HepG2 (cell line): Measurements from ENCODE around the gene CDH23. TPM values are rescaled to one million over a fixed set of nuclear protein-coding genes. Genes with fewer than 3 reads are reported as not detected.

Source experiments
- ATAC-seq: fragments of 200-7000 bp; cut with Tn5 transposase; 3 replicates; pipeline ENCODE4 v1.9.1; 2020; ENCODE audit warnings: mild to moderate bottlenecking, moderate library complexity
- BruUV-seq: library from RNA; stranded (reverse); fragments of 400-500 nt; replicated peaks from 2 replicates; lab custom pipeline; 2021; lab: Mats Ljungman, UMichigan
- CTCF ChIA-PET: fragments of 300-600 bp; formaldehyde crosslinking; extraction: SDS; loops from one replicate; lab custom pipeline; 2021; ENCODE audit warnings: low total read pairs, inconsistent platforms, low intra/inter-chr PET ratio; lab: Yijun Ruan, JAX
- POLR2A ChIA-PET: fragments of 350-600 bp; sonication (Branson Sonifier 250); formaldehyde crosslinking; loops from one replicate; lab custom pipeline; 2020; ENCODE audit warnings: antibody characterized with exemption, inconsistent platforms; lab: Yijun Ruan, JAX
- DNase-seq: peaks from one replicate; pipeline ENCODE4 v3.0.0-alpha.2; 2015; ENCODE audit warnings: low spot score
- FAIRE-seq: peaks from 3 replicates; lab custom pipeline; 2011; peaks lifted over from hg19 to GRCh38; lab: Jason Lieb, UNC
- H2AFZ ChIP-seq: one replicate; pipeline ENCODE4 v1.6.1; 2011; ENCODE audit warnings: low read length, inconsistent platforms
- H3K27ac ChIP-seq: fragments of 300-600 bp; 3 replicates; pipeline ENCODE4 v1.8.0; 2011; ENCODE audit warnings: mixed run types, mild to moderate bottlenecking, mixed read lengths, low read length, inconsistent platforms; ENCODE audit not compliant: insufficient read depth; ENCODE audit errors: extremely low read length
- H3K27me3 ChIP-seq, 2 experiments: fragments of 200-600 bp in 1 of 2; 2 replicates in 1 of 2; 3 replicates in 1 of 2; pipeline versions ENCODE4 v1.6.0 to v1.8.0; 2011; ENCODE audit warnings: low read length in 2 of 2, mild to moderate bottlenecking in 2 of 2, moderate library complexity in 2 of 2, inconsistent platforms in 1 of 2; ENCODE audit not compliant: insufficient read depth in 2 of 2, control insufficient read depth in 1 of 2
- H3K36me3 ChIP-seq, 2 experiments: fragments of 200-600 bp in 1 of 2; replicated peaks in 1 of 2; 2 replicates in 1 of 2; 3 replicates in 1 of 2; pipeline versions ENCODE4 v1.5.1 to v1.8.0; 2011; ENCODE audit warnings: low read length in 2 of 2, inconsistent platforms in 1 of 2; ENCODE audit not compliant: insufficient read depth in 2 of 2, control insufficient read depth in 1 of 2
- H3K4me1 ChIP-seq: 2 replicates; pipeline ENCODE4 v1.5.1; 2012; ENCODE audit warnings: low read length, inconsistent platforms; ENCODE audit not compliant: insufficient read depth
- H3K4me2 ChIP-seq: 2 replicates; pipeline ENCODE4 v1.6.0; 2011; ENCODE audit warnings: low read depth, low read length, inconsistent platforms
- H3K4me3 ChIP-seq, 3 experiments: fragments of 200-600 bp in 1 of 3; sonication (generic), shearing (Covaris generic) in 1 of 3; replicated peaks in 1 of 3; 2 replicates each; pipeline ENCODE4 v1.5.1; 2011 to 2016; ENCODE audit warnings: low read length in 3 of 3, inconsistent platforms in 2 of 3, low read depth in 2 of 3, mild to moderate bottlenecking in 2 of 3, control low read depth in 1 of 3, mixed read lengths in 1 of 3; ENCODE audit not compliant: insufficient read depth in 1 of 3
- H3K79me2 ChIP-seq: one replicate; pipeline ENCODE4 v1.6.1; 2011; ENCODE audit warnings: low read length, inconsistent platforms; ENCODE audit not compliant: insufficient read depth
- H3K9ac ChIP-seq: 2 replicates; pipeline ENCODE4 v1.6.0; 2011; ENCODE audit warnings: mild to moderate bottlenecking, low read depth, low read length, inconsistent platforms; ENCODE audit not compliant: insufficient read depth
- H3K9me3 ChIP-seq: 2 replicates; pipeline ENCODE4 v1.5.1; 2012; ENCODE audit warnings: mild to moderate bottlenecking, low read length
- H4K20me1 ChIP-seq: 2 replicates; pipeline ENCODE4 v1.6.0; 2011; ENCODE audit warnings: inconsistent platforms, mild to moderate bottlenecking, low read length, moderate library complexity; ENCODE audit not compliant: insufficient read depth
- ATF7-NPFF ChIP-seq: sonication (generic); formaldehyde crosslinking; IDR thresholded peaks from 2 replicates; pipeline ENCODE4 v1.8.1; 2023; ENCODE audit warnings: mild to moderate bottlenecking, low read depth, missing genetic modification reagents, moderate library complexity
- NFIB ChIP-seq: sonication (generic); formaldehyde crosslinking; IDR thresholded peaks from 2 replicates; pipeline ENCODE4 v1.9.0; 2021; ENCODE audit warnings: missing genetic modification reagents, mild to moderate bottlenecking, borderline replicate concordance
- PAXIP1 ChIP-seq: sonication (generic); formaldehyde crosslinking; conservative IDR thresholded peaks from 2 replicates; pipeline ENCODE4 v1.4.0; 2020; ENCODE audit warnings: mild to moderate bottlenecking, missing genetic modification reagents, moderate library complexity
- SCMH1 ChIP-seq: sonication (generic); formaldehyde crosslinking; IDR thresholded peaks from 2 replicates; pipeline ENCODE4 v1.9.0; 2021; ENCODE audit warnings: missing genetic modification reagents, mild to moderate bottlenecking, borderline replicate concordance
- ZNF24 ChIP-seq: fragments of 450-650 bp; IDR thresholded peaks from 2 replicates; pipeline ENCODE4 v1.6.1; 2017; ENCODE audit warnings: antibody characterized with exemption, mild to moderate bottlenecking
- ZNF562 ChIP-seq: sonication (generic); formaldehyde crosslinking; IDR thresholded peaks from 2 replicates; pipeline ENCODE4 v1.8.0; 2022; ENCODE audit warnings: missing genetic modification reagents, borderline replicate concordance
- ZNF7 ChIP-seq: IDR thresholded peaks from 2 replicates; pipeline ENCODE4 v1.6.1; 2016; ENCODE audit warnings: missing biosample characterization, missing genetic modification reagents
- WGBS: methylation state at CpG from one replicate; pipeline ENCODE4 v1.1.6; 2017; ENCODE audit warnings: low lambda C conversion rate; 5-methylcytosine and 5-hydroxymethylcytosine counted together
- in situ Hi-C: cut with HindIII; loops from 2 replicates; pipeline ENCODE4 v1.10.0; 2017; ENCODE audit warnings: low pct_unique_long_range_greater_than_20kb; ENCODE audit not compliant: extremely low pct_ligation_motif_present
- intact Hi-C: fragments of 100-400 bp; cut with micrococcal nuclease; formaldehyde crosslinking; loops from one replicate; pipeline ENCODE4 v1.10.0; 2022; ENCODE audit not compliant: unreplicated experiment
- polyA plus RNA-seq, 8 experiments: library from polyadenylated mRNA; depleted of rRNA in 3 of 8; stranded (reverse) in 7 of 8; unstranded in 1 of 8; fragments of >200 nt; fragmentation: Illumina TruSeq in 4 of 8; extraction: Trizol in 4 of 8; gene quantifications; 2 replicates each; pipeline versions ENCODE4 v1.2.1 to v1.2.3, GENCODE V29; 2011 to 2016; ENCODE audit warnings: low read depth in 4 of 8, missing spikeins in 1 of 8, mixed read lengths in 1 of 8; ENCODE audit not compliant: insufficient read depth in 1 of 8
- total RNA-seq, 5 experiments: library from RNA; depleted of rRNA; stranded (reverse); fragments of >200 nt; fragmentation: Illumina TruSeq; extraction: Trizol; gene quantifications; 2 replicates each; pipeline ENCODE4 v1.2.3, GENCODE V29; 2016; ENCODE audit warnings: low read depth in 1 of 5
- TF ChIP-seq, protein P1 (sequence below): sonication (generic); formaldehyde crosslinking; IDR thresholded peaks from 2 replicates; pipeline ENCODE4 v1.5.0; 2020; ENCODE audit warnings: mild to moderate bottlenecking, missing genetic modification reagents, moderate library complexity
- TF ChIP-seq, protein P2 (sequence below): sonication (generic); formaldehyde crosslinking; IDR thresholded peaks from 2 replicates; pipeline ENCODE4 v1.4.0; 2020; ENCODE audit warnings: missing genetic modification reagents, borderline replicate concordance

Gene CDH23
- total and polyA plus RNA-seq, 2 of the 13 experiments (the other 11 are each of a cell fraction or from before 2014, with no cell fraction given): 0.13 TPM; not detected in 1

GRCh38 chr10:71703577-71703976, 306.9 kb downstream of the CDH23 start (continued):
- no peak for TF ChIP-seq PAXIP1 (CRISPR knock-in tag)
- TF ChIP-seq, protein P1, sequence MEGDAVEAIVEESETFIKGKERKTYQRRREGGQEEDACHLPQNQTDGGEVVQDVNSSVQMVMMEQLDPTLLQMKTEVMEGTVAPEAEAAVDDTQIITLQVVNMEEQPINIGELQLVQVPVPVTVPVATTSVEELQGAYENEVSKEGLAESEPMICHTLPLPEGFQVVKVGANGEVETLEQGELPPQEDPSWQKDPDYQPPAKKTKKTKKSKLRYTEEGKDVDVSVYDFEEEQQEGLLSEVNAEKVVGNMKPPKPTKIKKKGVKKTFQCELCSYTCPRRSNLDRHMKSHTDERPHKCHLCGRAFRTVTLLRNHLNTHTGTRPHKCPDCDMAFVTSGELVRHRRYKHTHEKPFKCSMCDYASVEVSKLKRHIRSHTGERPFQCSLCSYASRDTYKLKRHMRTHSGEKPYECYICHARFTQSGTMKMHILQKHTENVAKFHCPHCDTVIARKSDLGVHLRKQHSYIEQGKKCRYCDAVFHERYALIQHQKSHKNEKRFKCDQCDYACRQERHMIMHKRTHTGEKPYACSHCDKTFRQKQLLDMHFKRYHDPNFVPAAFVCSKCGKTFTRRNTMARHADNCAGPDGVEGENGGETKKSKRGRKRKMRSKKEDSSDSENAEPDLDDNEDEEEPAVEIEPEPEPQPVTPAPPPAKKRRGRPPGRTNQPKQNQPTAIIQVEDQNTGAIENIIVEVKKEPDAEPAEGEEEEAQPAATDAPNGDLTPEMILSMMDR (CRISPR knock-in tag): peak; percentile 44

DNA sequence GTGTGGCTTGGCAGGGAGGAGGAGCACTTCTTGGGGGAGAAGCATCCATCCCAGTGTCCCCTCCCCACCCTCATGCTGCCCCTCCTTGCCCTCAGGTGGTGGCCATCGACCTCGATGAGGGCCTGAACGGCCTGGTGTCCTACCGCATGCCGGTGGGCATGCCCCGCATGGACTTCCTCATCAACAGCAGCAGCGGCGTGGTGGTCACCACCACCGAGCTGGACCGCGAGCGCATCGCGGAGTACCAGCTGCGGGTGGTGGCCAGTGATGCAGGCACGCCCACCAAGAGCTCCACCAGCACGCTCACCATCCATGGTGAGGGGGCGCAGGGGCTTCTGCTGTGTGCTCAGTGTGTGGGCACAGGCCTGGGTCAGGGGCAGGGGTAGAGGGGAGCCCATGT, 308.1 kb downstream of the CDH23 start:
- Histone ChIP-seq H3K27me3 (peaks cover 1 to 37% of the 10 kb centered on the region in 2 experiments; a peak in 3 of 5 replicates), H3K9ac (no peak overlapping the region), H3K4me3 (no peak overlapping the region), H3K36me3 (no peaks in the 10 kb centered on the region), H4K20me1 (no peaks in the 10 kb centered on the region), H3K4me2 (no peak overlapping the region), H3K27ac (no peak overlapping the region), H3K9me3 (no peaks in the 10 kb centered on the region), H3K79me2 (no peaks in the 10 kb centered on the region), H3K4me1 (no peaks in the 10 kb centered on the region), H2AFZ (no peak overlapping the region)
- intact Hi-C loops: loop anchor here (5.0 kb wide), 1 partner anchor 323 kb away; no protein-coding TSS in a partner anchor
- ATAC-seq: no peak
- CTCF ChIA-PET: no interaction called here
- FAIRE-seq: no peak
- POLR2A ChIA-PET: no interaction called here
- in situ Hi-C loops: loop anchor here (5.0 kb wide), 1 partner anchor 398 kb away; no protein-coding TSS in a partner anchor
- WGBS: 66% methylated on average over 13 of the region's 18 CpGs
- TF ChIP-seq ZNF24 (no peak), ZNF562 (no peak), ZNF7 (CRISPR knock-in tag) (no peak), SCMH1 (CRISPR knock-in tag) (no peak), NFIB (CRISPR knock-in tag) (no peak), ATF7-NPFF (CRISPR knock-in tag) (no peak)
- TF ChIP-seq, protein P2, sequence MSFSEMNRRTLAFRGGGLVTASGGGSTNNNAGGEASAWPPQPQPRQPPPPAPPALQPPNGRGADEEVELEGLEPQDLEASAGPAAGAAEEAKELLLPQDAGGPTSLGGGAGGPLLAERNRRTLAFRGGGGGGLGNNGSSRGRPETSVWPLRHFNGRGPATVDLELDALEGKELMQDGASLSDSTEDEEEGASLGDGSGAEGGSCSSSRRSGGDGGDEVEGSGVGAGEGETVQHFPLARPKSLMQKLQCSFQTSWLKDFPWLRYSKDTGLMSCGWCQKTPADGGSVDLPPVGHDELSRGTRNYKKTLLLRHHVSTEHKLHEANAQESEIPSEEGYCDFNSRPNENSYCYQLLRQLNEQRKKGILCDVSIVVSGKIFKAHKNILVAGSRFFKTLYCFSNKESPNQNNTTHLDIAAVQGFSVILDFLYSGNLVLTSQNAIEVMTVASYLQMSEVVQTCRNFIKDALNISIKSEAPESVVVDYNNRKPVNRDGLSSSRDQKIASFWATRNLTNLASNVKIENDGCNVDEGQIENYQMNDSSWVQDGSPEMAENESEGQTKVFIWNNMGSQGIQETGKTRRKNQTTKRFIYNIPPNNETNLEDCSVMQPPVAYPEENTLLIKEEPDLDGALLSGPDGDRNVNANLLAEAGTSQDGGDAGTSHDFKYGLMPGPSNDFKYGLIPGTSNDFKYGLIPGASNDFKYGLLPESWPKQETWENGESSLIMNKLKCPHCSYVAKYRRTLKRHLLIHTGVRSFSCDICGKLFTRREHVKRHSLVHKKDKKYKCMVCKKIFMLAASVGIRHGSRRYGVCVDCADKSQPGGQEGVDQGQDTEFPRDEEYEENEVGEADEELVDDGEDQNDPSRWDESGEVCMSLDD: no peak
- DNase-seq: no peak
- BruUV-seq: no TSS peak
